Upper lobe of right lung (tissue), 1 donor: ENCODE data around the gene NLGN1. TPM values are rescaled to one million over a fixed set of nuclear protein-coding genes. Genes with fewer than 3 reads are reported as not detected.

ENCODE experiments used
- ATAC-seq: fragments of 200-7000 bp; cut with Tn5 transposase; one replicate; pipeline ENCODE4 v1.9.1; 2020; ENCODE audit warnings: mild to moderate bottlenecking, moderate library complexity
- DNase-seq: peaks from one replicate; pipeline ENCODE4 v3.0.0-alpha.2; 2020
- H3K27ac ChIP-seq: fragments of 200-600 bp; one replicate; pipeline ENCODE4 v1.8.0; 2022
- H3K27me3 ChIP-seq: fragments of 200-600 bp; one replicate; pipeline ENCODE4 v1.8.0; 2022; ENCODE audit warnings: mild to moderate bottlenecking
- H3K36me3 ChIP-seq: fragments of 200-600 bp; one replicate; pipeline ENCODE4 v1.8.0; 2022
- H3K4me1 ChIP-seq: fragments of 200-600 bp; one replicate; pipeline ENCODE4 v1.8.0; 2022
- H3K4me3 ChIP-seq: fragments of 200-600 bp; one replicate; pipeline ENCODE4 v1.8.0; 2022; ENCODE audit warnings: mild to moderate bottlenecking
- H3K9me3 ChIP-seq: fragments of 200-600 bp; one replicate; pipeline ENCODE4 v1.8.0; 2022
- CTCF ChIP-seq: fragments of 200-600 bp; IDR thresholded peaks from one replicate; pipeline ENCODE4 v1.8.0; 2022; ENCODE audit warnings: antibody characterized with exemption
- intact Hi-C: fragments of 100-400 bp; cut with DNase I; formaldehyde crosslinking; loops from one replicate; pipeline ENCODE4 v1.11.0; 2022
- total RNA-seq: library from RNA; stranded (reverse); fragmentation: NEBNext Ultra II Directional; extraction: Animal tissue kit (Norgen Biotek cat#: 25700); gene quantifications from one replicate; pipeline ENCODE4 v1.2.1, GENCODE V29; 2021
- donor health status: DM: no; HTN: yes; CAD: no; lungs with severe emphysema.

The NLGN1 gene
- total RNA-seq, 1 donor from 2014 or later: 3.3 TPM

- Histone ChIP-seq H3K27me3 (no peaks in the 10 kb centered on the region), H3K27ac (no peak overlapping the region), H3K4me1 (no peaks in the 10 kb centered on the region), H3K4me3 (no peak overlapping the region), H3K36me3 (no peaks in the 10 kb centered on the region), H3K9me3 (no peaks in the 10 kb centered on the region)
- intact Hi-C loops: no loop called here
- TF ChIP-seq CTCF: no peak
- DNase-seq: no peak
- no peak for ATAC-seq
Observed at GRCh38 chr3:174099724-174100123, 702.2 kb downstream of the NLGN1 start.

GRCh38 chr3:174100744-174101143, 703.2 kb downstream of the NLGN1 start:
- Histone ChIP-seq H3K4me3 (no peak overlapping the region), H3K27me3 (no peaks in the 10 kb centered on the region), H3K27ac (no peak overlapping the region), H3K4me1 (no peaks in the 10 kb centered on the region), H3K9me3 (no peaks in the 10 kb centered on the region), H3K36me3 (no peaks in the 10 kb centered on the region)
- intact Hi-C loops: no loop called here
- DNase-seq: no peak
- ATAC-seq: no peak
- TF ChIP-seq CTCF: no peak

- intact Hi-C loops: no loop called here
Observed at GRCh38 chr3:174101244-174101643, 703.7 kb downstream of the NLGN1 start.

GRCh38 chr3:174102274-174102673, 704.7 kb downstream of the NLGN1 start:
- DNase-seq (no peak), ATAC-seq (no peak)
- intact Hi-C loops: no loop called here
- Histone ChIP-seq H3K4me1 (no peaks in the 10 kb centered on the region), H3K36me3 (no peaks in the 10 kb centered on the region), H3K27ac (no peak overlapping the region), H3K4me3 (no peak overlapping the region), H3K27me3 (no peaks in the 10 kb centered on the region), H3K9me3 (no peaks in the 10 kb centered on the region)
- no peak for TF ChIP-seq CTCF

More at GRCh38 chr3:174101244-174101643, 703.7 kb downstream of the NLGN1 start:
- ATAC-seq (no peak), DNase-seq (no peak)
- Histone ChIP-seq H3K27ac (no peak overlapping the region), H3K9me3 (no peaks in the 10 kb centered on the region), H3K27me3 (no peaks in the 10 kb centered on the region), H3K36me3 (no peaks in the 10 kb centered on the region), H3K4me1 (no peaks in the 10 kb centered on the region), H3K4me3 (no peak overlapping the region)
- no peak for TF ChIP-seq CTCF

GRCh38 chr3:174102866-174103265, 705.3 kb downstream of the NLGN1 start:
- no peaks in the 10 kb centered on the region for H3K27me3 ChIP-seq
- DNase-seq (no peak), ATAC-seq (no peak)
- no peaks in the 10 kb centered on the region for H3K36me3 ChIP-seq
- no peak overlapping the region for H3K27ac ChIP-seq
- no peak overlapping the region for H3K4me3 ChIP-seq
- intact Hi-C loops: no loop called here
- no peaks in the 10 kb centered on the region for H3K4me1 ChIP-seq
- no peak for TF ChIP-seq CTCF
- no peaks in the 10 kb centered on the region for H3K9me3 ChIP-seq

- ATAC-seq (peak; percentile 54), DNase-seq (no peak)
- no peak overlapping the region for H3K4me3 ChIP-seq
- H3K4me1 ChIP-seq: no peaks in the 10 kb centered on the region
- H3K27ac ChIP-seq: no peak overlapping the region
- no peak for TF ChIP-seq CTCF
- no peaks in the 10 kb centered on the region for H3K36me3 ChIP-seq
- intact Hi-C loops: no loop called here
- H3K27me3 ChIP-seq: no peaks in the 10 kb centered on the region
- no peaks in the 10 kb centered on the region for H3K9me3 ChIP-seq
Observed at GRCh38 chr3:174110761-174111160, 713.2 kb downstream of the NLGN1 start.
